DND-41 (cell line): Measurements from ENCODE around the gene PGBD1.

Source experiments
- EZH2 ChIP-seq: IDR thresholded peaks from 3 replicates; pipeline ENCODE4 v1.6.1; 2012; ENCODE audit warnings: borderline replicate concordance, low read depth, mild to moderate bottlenecking, moderate library complexity, low read length, inconsistent platforms; ENCODE audit not compliant: severe bottlenecking
- TF ChIP-seq, protein P1 (sequence below): IDR thresholded peaks from 2 replicates; pipeline ENCODE4 v1.5.1; 2012; ENCODE audit warnings: borderline replicate concordance, low read length, moderate library complexity, mild to moderate bottlenecking; ENCODE audit not compliant: poor library complexity, severe bottlenecking; ENCODE audit errors: extremely low read depth

DNA sequence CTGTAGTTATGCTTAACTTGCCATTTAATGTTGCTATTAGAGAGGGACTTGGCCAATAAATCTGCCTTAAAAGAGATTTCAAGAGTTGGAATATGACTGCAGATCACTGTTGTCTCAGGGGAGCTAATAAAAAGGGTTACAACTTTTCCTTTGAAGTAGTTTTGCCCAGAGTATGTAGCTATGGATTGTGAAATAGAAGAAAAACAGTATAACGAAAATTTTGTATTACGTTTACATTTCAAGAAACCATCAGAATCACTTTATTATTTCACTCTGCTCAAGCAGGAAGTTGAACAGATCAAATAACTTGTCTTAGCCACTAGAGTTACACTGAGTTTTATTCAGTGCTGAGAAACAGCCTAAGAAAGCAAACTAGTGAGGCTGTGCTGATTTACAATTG, 17.4 kb upstream of the PGBD1 start:
- TF ChIP-seq, protein P1, sequence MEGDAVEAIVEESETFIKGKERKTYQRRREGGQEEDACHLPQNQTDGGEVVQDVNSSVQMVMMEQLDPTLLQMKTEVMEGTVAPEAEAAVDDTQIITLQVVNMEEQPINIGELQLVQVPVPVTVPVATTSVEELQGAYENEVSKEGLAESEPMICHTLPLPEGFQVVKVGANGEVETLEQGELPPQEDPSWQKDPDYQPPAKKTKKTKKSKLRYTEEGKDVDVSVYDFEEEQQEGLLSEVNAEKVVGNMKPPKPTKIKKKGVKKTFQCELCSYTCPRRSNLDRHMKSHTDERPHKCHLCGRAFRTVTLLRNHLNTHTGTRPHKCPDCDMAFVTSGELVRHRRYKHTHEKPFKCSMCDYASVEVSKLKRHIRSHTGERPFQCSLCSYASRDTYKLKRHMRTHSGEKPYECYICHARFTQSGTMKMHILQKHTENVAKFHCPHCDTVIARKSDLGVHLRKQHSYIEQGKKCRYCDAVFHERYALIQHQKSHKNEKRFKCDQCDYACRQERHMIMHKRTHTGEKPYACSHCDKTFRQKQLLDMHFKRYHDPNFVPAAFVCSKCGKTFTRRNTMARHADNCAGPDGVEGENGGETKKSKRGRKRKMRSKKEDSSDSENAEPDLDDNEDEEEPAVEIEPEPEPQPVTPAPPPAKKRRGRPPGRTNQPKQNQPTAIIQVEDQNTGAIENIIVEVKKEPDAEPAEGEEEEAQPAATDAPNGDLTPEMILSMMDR, result no peak
- TF ChIP-seq EZH2, result no peak
